Endodermal cell (in vitro differentiated cells): ENCODE data around the gene KTN1. TPM values are rescaled to one million over a fixed set of nuclear protein-coding genes. Genes with fewer than 3 reads are reported as not detected.
A peak's percentile ranks its signal among the peaks of the same experiment; 100 is the strongest.

Experiments
- DNase-seq: peaks from one replicate; pipeline ENCODE4 v3.0.0-alpha.2; 2017
- H3K27ac ChIP-seq: 2 replicates; pipeline ENCODE4 v1.5.1; 2013; ENCODE audit warnings: mild to moderate bottlenecking, low read depth, low read length, moderate library complexity
- H3K27me3 ChIP-seq: 2 replicates; pipeline ENCODE4 v1.6.1; 2013; ENCODE audit warnings: mild to moderate bottlenecking, low read length, moderate library complexity; ENCODE audit not compliant: insufficient read depth, control insufficient read depth, poor library complexity, severe bottlenecking
- H3K36me3 ChIP-seq: 2 replicates; pipeline ENCODE4 v1.7.0; 2013; ENCODE audit warnings: mild to moderate bottlenecking, low read length, moderate library complexity; ENCODE audit not compliant: control insufficient read depth, insufficient read depth
- H3K4me1 ChIP-seq: one replicate; pipeline ENCODE4 v1.7.0; 2013; ENCODE audit warnings: low read length; ENCODE audit not compliant: control insufficient read depth, insufficient read depth
- H3K4me3 ChIP-seq: 2 replicates; pipeline ENCODE4 v1.5.1; 2013; ENCODE audit warnings: mild to moderate bottlenecking, low read length, moderate library complexity
- H3K9ac ChIP-seq: 2 replicates; pipeline ENCODE4 v1.6.1; 2013; ENCODE audit warnings: mild to moderate bottlenecking, low read length, moderate library complexity; ENCODE audit not compliant: poor library complexity, severe bottlenecking; ENCODE audit errors: extremely low read depth
- H3K9me3 ChIP-seq: 2 replicates; pipeline ENCODE4 v1.6.1; 2013; ENCODE audit warnings: mild to moderate bottlenecking, low read length, moderate library complexity; ENCODE audit not compliant: control insufficient read depth
- H3K27ac Mint-ChIP-seq: 2 replicates; pipeline ENCODE4 v1.8.0; 2020; ENCODE audit warnings: mixed read lengths
- H3K27me3 Mint-ChIP-seq: 2 replicates; pipeline ENCODE4 v1.8.0; 2021; ENCODE audit warnings: mild to moderate bottlenecking, mixed read lengths; ENCODE audit not compliant: insufficient read depth
- H3K36me3 Mint-ChIP-seq: 2 replicates; pipeline ENCODE4 v1.8.0; 2020; ENCODE audit warnings: low read depth, mixed read lengths
- H3K4me1 Mint-ChIP-seq: 2 replicates; pipeline ENCODE4 v1.8.0; 2020; ENCODE audit warnings: mixed read lengths
- H3K4me3 Mint-ChIP-seq: 2 replicates; pipeline ENCODE4 v1.8.0; 2020; ENCODE audit warnings: mild to moderate bottlenecking, moderate library complexity, mixed read lengths
- H3K9me3 Mint-ChIP-seq: 2 replicates; pipeline ENCODE4 v1.8.0; 2020; ENCODE audit warnings: mild to moderate bottlenecking, mixed read lengths
- WGBS, 2 experiments: methylation state at CpG; one replicate each; pipeline versions ENCODE4 v1.1.5 to v1.1.7; 2013; ENCODE audit warnings: missing lambda C conversion rate in 2 of 2, mixed read lengths in 1 of 2; ENCODE audit not compliant: insufficient coverage in 1 of 2, insufficient read length in 1 of 2; 5-methylcytosine and 5-hydroxymethylcytosine counted together
- total RNA-seq, 2 donors: library from RNA; stranded (reverse); fragmentation: NEBNext Ultra II Directional in 1 of 2; extraction: Animal tissue kit (Norgen Biotek cat#: 25700) in 1 of 2; gene quantifications; 2 replicates in 1 of 2; 3 replicates in 1 of 2; pipeline ENCODE4 v1.2.1, GENCODE V29; 2021
- TF ChIP-seq, protein P1 (sequence below): fragments of 200-600 bp; sonication (generic); conservative IDR thresholded peaks from 2 replicates; pipeline ENCODE4 v1.5.0; 2021; ENCODE audit warnings: antibody characterized with exemption, mild to moderate bottlenecking

Gene KTN1
- total RNA-seq, 2 donors from 2014 or later, result 215 to 239 TPM

GRCh38 chr14:55718551-55718950, 138.5 kb downstream of the KTN1 start:
- H3K27ac Mint-ChIP-seq, result no peak overlapping the region
- no peaks in the 10 kb centered on the region for H3K4me1 Mint-ChIP-seq
- no peak overlapping the region for H3K4me3 Mint-ChIP-seq
- no peak overlapping the region for H3K9ac ChIP-seq
- TF ChIP-seq, protein P1, sequence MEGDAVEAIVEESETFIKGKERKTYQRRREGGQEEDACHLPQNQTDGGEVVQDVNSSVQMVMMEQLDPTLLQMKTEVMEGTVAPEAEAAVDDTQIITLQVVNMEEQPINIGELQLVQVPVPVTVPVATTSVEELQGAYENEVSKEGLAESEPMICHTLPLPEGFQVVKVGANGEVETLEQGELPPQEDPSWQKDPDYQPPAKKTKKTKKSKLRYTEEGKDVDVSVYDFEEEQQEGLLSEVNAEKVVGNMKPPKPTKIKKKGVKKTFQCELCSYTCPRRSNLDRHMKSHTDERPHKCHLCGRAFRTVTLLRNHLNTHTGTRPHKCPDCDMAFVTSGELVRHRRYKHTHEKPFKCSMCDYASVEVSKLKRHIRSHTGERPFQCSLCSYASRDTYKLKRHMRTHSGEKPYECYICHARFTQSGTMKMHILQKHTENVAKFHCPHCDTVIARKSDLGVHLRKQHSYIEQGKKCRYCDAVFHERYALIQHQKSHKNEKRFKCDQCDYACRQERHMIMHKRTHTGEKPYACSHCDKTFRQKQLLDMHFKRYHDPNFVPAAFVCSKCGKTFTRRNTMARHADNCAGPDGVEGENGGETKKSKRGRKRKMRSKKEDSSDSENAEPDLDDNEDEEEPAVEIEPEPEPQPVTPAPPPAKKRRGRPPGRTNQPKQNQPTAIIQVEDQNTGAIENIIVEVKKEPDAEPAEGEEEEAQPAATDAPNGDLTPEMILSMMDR, result no peak
- no peak overlapping the region for H3K27ac ChIP-seq
- no peaks in the 10 kb centered on the region for H3K27me3 ChIP-seq
- H3K27me3 Mint-ChIP-seq, result peaks cover 30% of the 10 kb centered on the region
- H3K36me3 Mint-ChIP-seq, result peaks cover 3% of the 10 kb centered on the region
- no peaks in the 10 kb centered on the region for H3K36me3 ChIP-seq
- no peaks in the 10 kb centered on the region for H3K9me3 ChIP-seq
- H3K9me3 Mint-ChIP-seq, result no peaks in the 10 kb centered on the region
- 100% methylated on average over 1 of the region's 1 CpG; no CpG with 5 or more reads in 1 of the 2 experiments for WGBS, 2 experiments
- no peak for DNase-seq
- no peak overlapping the region for H3K4me3 ChIP-seq
- no peaks in the 10 kb centered on the region for H3K4me1 ChIP-seq

- H3K4me3 ChIP-seq, result no peak overlapping the region
Measured at GRCh38 chr14:55720796-55721195, 140.8 kb downstream of the KTN1 start.

DNA sequence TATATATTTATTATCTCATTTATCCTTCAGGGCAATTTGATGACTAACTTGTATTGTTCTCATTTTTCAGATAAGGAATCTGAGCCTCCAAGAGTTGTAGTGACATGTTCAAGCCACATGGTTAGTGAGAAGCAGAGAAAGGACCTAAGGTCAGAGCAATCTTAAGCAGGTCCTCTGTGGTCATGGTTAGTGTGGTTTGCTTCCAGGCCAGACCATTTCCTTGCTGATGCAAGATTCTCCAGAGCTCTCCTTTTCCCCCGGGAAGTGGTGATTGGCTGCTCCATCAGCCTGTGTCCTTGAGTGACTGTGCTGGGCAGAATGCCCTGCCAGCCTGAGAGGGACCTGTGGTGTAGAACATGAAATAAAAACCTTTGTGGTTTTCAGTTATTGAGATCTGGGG, 141.3 kb downstream of the KTN1 start:
- no peak for DNase-seq
- Mint-ChIP-seq H3K27ac (no peak overlapping the region), H3K4me1 (no peaks in the 10 kb centered on the region), H3K9me3 (no peaks in the 10 kb centered on the region), H3K36me3 (no peaks in the 10 kb centered on the region), H3K27me3 (peaks cover 49% of the 10 kb centered on the region), H3K4me3 (no peak overlapping the region)
- Histone ChIP-seq H3K27ac (no peak overlapping the region), H3K9ac (no peak overlapping the region), H3K36me3 (no peaks in the 10 kb centered on the region), H3K9me3 (no peaks in the 10 kb centered on the region), H3K27me3 (peaks cover 26% of the 10 kb centered on the region), H3K4me1 (no peaks in the 10 kb centered on the region), H3K4me3 (no peak overlapping the region)
- TF ChIP-seq, protein P1, result peak; percentile 36
- WGBS, 2 experiments, result 100% methylated on average over 1 of the region's 1 CpG; no CpG with 5 or more reads in 1 of the 2 experiments

More at GRCh38 chr14:55720796-55721195, 140.8 kb downstream of the KTN1 start:
- Histone ChIP-seq H3K27ac (no peak overlapping the region), H3K27me3 (peaks cover 22% of the 10 kb centered on the region), H3K9ac (no peak overlapping the region), H3K9me3 (no peaks in the 10 kb centered on the region), H3K36me3 (no peaks in the 10 kb centered on the region), H3K4me1 (no peaks in the 10 kb centered on the region)
- Mint-ChIP-seq H3K4me1 (no peaks in the 10 kb centered on the region), H3K4me3 (no peak overlapping the region), H3K36me3 (peaks cover under 1% of the 10 kb centered on the region), H3K27ac (no peak overlapping the region), H3K9me3 (no peaks in the 10 kb centered on the region), H3K27me3 (peaks cover 49% of the 10 kb centered on the region)
- no peak for DNase-seq
- TF ChIP-seq, protein P1, result no peak
- WGBS, 2 experiments, result 93% methylated on average over 4 of the region's 4 CpGs; no CpG with 5 or more reads in 1 of the 2 experiments
